K562 (cell line): ENCODE measurements around the gene STK11. TPM values are rescaled to one million over a fixed set of nuclear protein-coding genes. Genes with fewer than 3 reads are reported as not detected.

ENCODE experiments used
- EP300 ChIP-seq: IDR thresholded peaks from 2 replicates; pipeline ENCODE4 v1.6.1; 2012; ENCODE audit warnings: low read length, improper control_type of control experiment
- ETS1 ChIP-seq: conservative IDR thresholded peaks from 2 replicates; pipeline ENCODE4 v1.6.1; 2011; ENCODE audit warnings: low read depth, mild to moderate bottlenecking, low read length; ENCODE audit not compliant: control insufficient read depth
- FUS ChIP-seq: fragments of 200-400 bp; formaldehyde crosslinking; optimal IDR thresholded peaks from 2 replicates; pipeline ENCODE3; 2017; ENCODE audit warnings: low read depth, low read length
- GABPA ChIP-seq: fragments of 200-800 bp; sonication (Bioruptor generic); conservative IDR thresholded peaks from 2 replicates; pipeline ENCODE4 v1.6.1; 2016; ENCODE audit warnings: low read depth, missing genetic modification characterization, missing compliant biosample characterization
- GTF3C2 ChIP-seq: IDR thresholded peaks from 3 replicates; pipeline ENCODE4 v1.6.1; 2011; ENCODE audit warnings: borderline replicate concordance, mild to moderate bottlenecking, moderate library complexity; ENCODE audit not compliant: insufficient read length; ENCODE audit errors: extremely low read depth
- HIVEP1 ChIP-seq: fragments of 250-450 bp; sonication (Bioruptor Pico); IDR thresholded peaks from 2 replicates; pipeline ENCODE4 v1.4.0; 2020; ENCODE audit warnings: mild to moderate bottlenecking
- KDM2B ChIP-seq: fragments of 250-450 bp; sonication (Bioruptor Pico); IDR thresholded peaks from 2 replicates; pipeline ENCODE4 v1.8.0; 2021; ENCODE audit warnings: mild to moderate bottlenecking, moderate library complexity
- MYBL2 ChIP-seq, 2 experiments: fragments of 450-650 bp in 1 of 2; sonication (generic) in 1 of 2; formaldehyde crosslinking in 1 of 2; IDR thresholded peaks; 2 replicates each; pipeline versions ENCODE4 v1.6.1 to v1.8.1; 2017 to 2022; ENCODE audit warnings: borderline replicate concordance in 1 of 2, inconsistent platforms in 1 of 2, low read depth in 1 of 2, mild to moderate bottlenecking in 1 of 2, missing genetic modification reagents in 1 of 2, moderate library complexity in 1 of 2
- RBBP5 ChIP-seq: fragments of 200-600 bp; sonication (generic); IDR thresholded peaks from 2 replicates; pipeline ENCODE4 v1.6.1; 2012; ENCODE audit warnings: borderline replicate concordance, mild to moderate bottlenecking, low read length, control low read depth, inconsistent platforms; ENCODE audit not compliant: insufficient read depth, poor library complexity, severe bottlenecking
- STAT6 ChIP-seq: sonication (generic); formaldehyde crosslinking; IDR thresholded peaks from 2 replicates; pipeline ENCODE4 v1.8.1; 2023; ENCODE audit warnings: mild to moderate bottlenecking, missing genetic modification reagents
- THRB ChIP-seq: fragments of 450-650 bp; formaldehyde crosslinking; conservative IDR thresholded peaks from 2 replicates; pipeline ENCODE4 v1.4.0; 2022; ENCODE audit warnings: mild to moderate bottlenecking, missing genetic modification characterization
- XRCC3 ChIP-seq: fragments of 450-650 bp; IDR thresholded peaks from 2 replicates; pipeline ENCODE4 v1.6.1; 2017; ENCODE audit warnings: mild to moderate bottlenecking, moderate library complexity
- ZNF174 ChIP-seq: fragments of 250-450 bp; sonication (Bioruptor Pico); IDR thresholded peaks from 2 replicates; pipeline ENCODE4 v1.4.0; 2020; ENCODE audit warnings: mild to moderate bottlenecking
- ZNF175 ChIP-seq: fragments of 200-800 bp; sonication (Bioruptor generic); IDR thresholded peaks from 2 replicates; pipeline ENCODE4 v1.6.1; 2016; ENCODE audit warnings: low read depth, mild to moderate bottlenecking, missing genetic modification characterization, missing compliant biosample characterization
- ZNF316 ChIP-seq: fragments of 450-650 bp; IDR thresholded peaks from 2 replicates; pipeline ENCODE4 v1.6.1; 2016
- ZNF444 ChIP-seq: fragments of 250-450 bp; sonication (Bioruptor Pico); IDR thresholded peaks from 2 replicates; pipeline ENCODE4 v1.4.0; 2020; ENCODE audit warnings: mild to moderate bottlenecking, moderate library complexity
- ZNF696 ChIP-seq: fragments of 250-450 bp; sonication (Bioruptor Pico); conservative IDR thresholded peaks from 2 replicates; pipeline ENCODE4 v1.4.0; 2020; ENCODE audit warnings: mild to moderate bottlenecking, moderate library complexity
- ZNF707 ChIP-seq: fragments of 250-450 bp; sonication (Bioruptor Pico); conservative IDR thresholded peaks from 2 replicates; pipeline ENCODE4 v1.8.0; 2022; ENCODE audit warnings: inconsistent platforms, mild to moderate bottlenecking, moderate library complexity
- polyA plus RNA-seq, 8 experiments: library from polyadenylated mRNA; depleted of rRNA in 4 of 8; stranded (reverse) in 5 of 8; unstranded in 3 of 8; fragments of >200 nt; fragmentation: Nextera tagmentation in 2 of 8; fragmentation: Illumina TruSeq in 1 of 8; extraction: Ambion mirVana in 2 of 8; extraction: Trizol in 1 of 8; gene quantifications; 2 replicates each; pipeline versions ENCODE4 v1.2.1 to v1.2.3, GENCODE V29; 2011 to 2014; ENCODE audit warnings: inconsistent platforms in 1 of 8, missing spikeins in 1 of 8
- total RNA-seq, 7 experiments: library from RNA; depleted of rRNA in 6 of 7; stranded (reverse); fragments of >200 nt in 6 of 7; fragmentation: Illumina TruSeq in 2 of 7; extraction: Trizol in 2 of 7; gene quantifications; 2 replicates each; pipeline versions ENCODE4 v1.2.1 to v1.2.3, GENCODE V29; 2011 to 2021; ENCODE audit warnings: low replicate concordance in 1 of 7

Gene STK11
- total and polyA plus RNA-seq, 9 of the 15 experiments (the other 6 are each of a cell fraction or from before 2014, with no cell fraction given), result 0.15 to 96.5 (median 31.7) TPM

DNA sequence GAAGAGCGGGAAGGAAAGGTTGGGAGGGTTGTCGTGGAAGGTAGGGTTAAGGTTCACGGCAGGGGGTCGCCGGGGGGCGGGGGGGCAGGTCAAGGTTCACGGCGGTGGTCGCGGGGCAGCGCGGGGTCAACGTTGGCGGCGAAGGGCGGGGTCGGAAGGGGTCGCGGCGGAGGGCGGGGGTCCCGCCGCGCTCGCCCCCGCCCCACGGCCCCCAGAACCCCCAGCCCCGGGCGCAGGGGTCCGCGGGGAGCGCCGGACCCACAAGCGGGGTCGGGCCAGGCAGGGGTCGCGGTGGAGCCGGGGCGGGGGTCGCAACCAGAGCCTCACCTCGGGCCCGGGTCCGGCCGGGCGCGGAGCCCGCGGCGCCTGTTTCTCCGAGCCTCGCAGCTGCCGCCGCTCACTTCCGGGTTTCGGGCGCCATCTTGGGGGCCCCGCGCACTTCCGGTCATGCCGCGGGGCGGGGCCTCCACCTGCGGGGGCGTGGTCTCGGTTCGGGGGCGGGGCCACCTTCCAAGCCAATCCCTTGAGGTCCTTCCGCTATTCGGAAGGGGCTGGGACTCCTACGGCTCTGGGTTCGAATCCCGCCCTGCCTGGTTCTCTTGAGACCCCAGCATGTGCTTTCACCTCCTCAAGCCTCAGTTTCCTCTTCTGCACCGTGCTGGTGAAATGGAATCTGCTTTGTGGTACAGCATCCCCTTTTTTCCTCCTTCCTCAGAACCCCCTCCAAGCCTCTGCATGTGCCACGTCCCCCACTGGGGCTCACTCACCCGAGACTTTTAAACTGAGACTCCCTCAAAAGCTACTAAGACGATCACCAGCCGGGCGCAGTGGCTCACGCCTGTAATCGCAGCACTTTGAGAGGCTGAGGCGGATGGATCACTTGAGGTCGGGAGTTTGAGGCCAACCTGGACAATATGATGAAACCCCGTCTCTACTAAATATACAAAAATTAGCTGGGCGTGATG lies 31.5 kb upstream of the STK11 start, which contains the start of gene SBNO2 (continued):
- no peak for TF ChIP-seq EP300
- no peak for TF ChIP-seq ZNF696 (CRISPR knock-in tag)
- TF ChIP-seq ZNF175 (CRISPR knock-in tag), result no peak
- no peak for TF ChIP-seq HIVEP1 (CRISPR knock-in tag)
- TF ChIP-seq KDM2B (CRISPR knock-in tag), result no peak
- no peak for TF ChIP-seq FUS
- no peak for TF ChIP-seq MYBL2 (IDR thresholded peaks at IDR 0.05; ENCODE audit: low read depth)
- no peak for TF ChIP-seq MYBL2 (CRISPR knock-in tag; IDR thresholded peaks at IDR 0.05; ENCODE audit: borderline replicate concordance)
- no peak for TF ChIP-seq ZNF707 (CRISPR knock-in tag)
- peak; percentile 90; the same call in 1 of the 2 replicates for TF ChIP-seq ETS1
- peak; percentile 68 for TF ChIP-seq RBBP5
- no peak for TF ChIP-seq ZNF316
- peak; percentile 95 for TF ChIP-seq GABPA (tag)
- peak; percentile 93 for TF ChIP-seq GTF3C2
- TF ChIP-seq XRCC3, result no peak
- TF ChIP-seq THRB (CRISPR knock-in tag), result peak; percentile 52; the same call in 1 of the 2 replicates
- TF ChIP-seq ZNF174 (CRISPR knock-in tag), result no peak
- TF ChIP-seq STAT6 (CRISPR knock-in tag), result no peak
- TF ChIP-seq ZNF444 (CRISPR knock-in tag), result no peak
